Measurements from ENCODE around the gene LRCH4.
"Not testable (repeated sequence)": the region's sequence is repeated elsewhere in the genome, so short reads cannot be mapped to it uniquely, and the experiment has no call there.

Gene LRCH4

GRCh38 chr7:100568896-100569844 lies 16.8 kb downstream of the LRCH4 start:
- DNase-seq (ENCODE audit: low read depth in 1 of 2, low spot score in 1 of 2), result peak in 1 of 2 donors; percentile 32

GRCh38 chr7:100568176-100568895 lies 17.6 kb downstream of the LRCH4 start:
- no peak for DNase-seq (ENCODE audit: low read depth in 1 of 2, low spot score in 1 of 2)

- no peak for DNase-seq (ENCODE audit: low read depth in 1 of 2, low spot score in 1 of 2)
Measured at GRCh38 chr7:100567751-100568175, 18.2 kb downstream of the LRCH4 start.

- no peak for DNase-seq (ENCODE audit: low read depth in 1 of 2, low spot score in 1 of 2)
Measured at GRCh38 chr7:100567031-100567730, 18.7 kb downstream of the LRCH4 start.

GRCh38 chr7:100566018-100566531 lies 19.9 kb downstream of the LRCH4 start:
- DNase-seq (ENCODE audit: low read depth in 1 of 2, low spot score in 1 of 2), result no peak

GRCh38 chr7:100565133-100565571 lies 20.8 kb downstream of the LRCH4 start:
- DNase-seq (ENCODE audit: low read depth in 1 of 2, low spot score in 1 of 2), result no peak

GRCh38 chr7:100564405-100564804 lies 21.5 kb downstream of the LRCH4 start:
- DNase-seq (ENCODE audit: low read depth in 1 of 2, low spot score in 1 of 2), result not testable (repeated sequence)

GRCh38 chr7:100563809-100564400 lies 22.0 kb downstream of the LRCH4 start:
- peak; percentile 68 to 84 for DNase-seq (ENCODE audit: low read depth in 1 of 2, low spot score in 1 of 2)

- no peak for DNase-seq (ENCODE audit: low read depth in 1 of 2, low spot score in 1 of 2)
Measured at GRCh38 chr7:100563100-100563564, 22.8 kb downstream of the LRCH4 start.

GRCh38 chr7:100562195-100563099 lies 23.5 kb downstream of the LRCH4 start:
- no peak for DNase-seq (ENCODE audit: low read depth in 1 of 2, low spot score in 1 of 2)

- DNase-seq (ENCODE audit: low read depth in 1 of 2, low spot score in 1 of 2), result no peak
Measured at GRCh38 chr7:100561491-100562194, 24.3 kb downstream of the LRCH4 start.

- DNase-seq (ENCODE audit: low read depth in 1 of 2, low spot score in 1 of 2), result no peak
Measured at GRCh38 chr7:100559127-100559526, 26.8 kb downstream of the LRCH4 start.

- DNase-seq (ENCODE audit: low read depth in 1 of 2, low spot score in 1 of 2), result no peak
Measured at GRCh38 chr7:100556541-100556940, 29.4 kb downstream of the LRCH4 start.

GRCh38 chr7:100555701-100556100 lies 30.2 kb downstream of the LRCH4 start:
- no peak for DNase-seq (ENCODE audit: low read depth in 1 of 2, low spot score in 1 of 2)

GRCh38 chr7:100553032-100553431 lies 32.9 kb downstream of the LRCH4 start:
- no peak for DNase-seq (ENCODE audit: low read depth in 1 of 2, low spot score in 1 of 2)

GRCh38 chr7:100552532-100552931 lies 33.4 kb downstream of the LRCH4 start:
- no peak for DNase-seq (ENCODE audit: low read depth in 1 of 2, low spot score in 1 of 2)

- not testable (repeated sequence) for DNase-seq (ENCODE audit: low read depth in 1 of 2, low spot score in 1 of 2)
Measured at GRCh38 chr7:100548446-100548845, 37.5 kb downstream of the LRCH4 start.

GRCh38 chr7:100547872-100548271 lies 38.1 kb downstream of the LRCH4 start:
- DNase-seq (ENCODE audit: low read depth in 1 of 2, low spot score in 1 of 2), result no peak
